Measurements from ENCODE around the gene THOC1.

The THOC1 gene

DNA sequence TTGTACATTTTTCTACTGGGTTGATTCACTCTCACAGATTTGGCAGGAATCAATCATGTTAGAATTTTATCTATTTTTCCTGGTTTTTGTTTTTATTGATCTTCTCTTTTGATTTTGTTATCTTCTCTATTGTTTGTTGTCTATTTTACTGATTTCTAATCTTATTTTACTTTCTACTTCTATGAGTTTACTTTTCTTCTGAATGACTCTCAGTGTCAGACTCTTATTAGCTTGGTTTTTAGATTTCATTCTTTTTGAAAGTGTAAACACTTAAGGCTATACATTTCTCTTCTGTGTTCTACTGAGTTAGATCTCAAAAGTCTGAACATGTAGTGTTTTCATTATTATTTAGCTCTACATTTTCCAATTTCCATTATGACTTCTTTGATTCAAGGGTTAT, 47.1 kb downstream of the THOC1 start:
- DNase-seq (ENCODE audit: low read depth): no peak
- H3K4me3 ChIP-seq (ENCODE audit: low read depth, low read length): no peak overlapping the region
- TF ChIP-seq CTCF (IDR thresholded peaks at IDR 0.05; ENCODE audit: low read depth, low read length, missing control alignments): no peak

- DNase-seq (ENCODE audit: low read depth): no peak
- H3K4me3 ChIP-seq (ENCODE audit: low read depth, low read length): no peak overlapping the region
- no peak for TF ChIP-seq CTCF (IDR thresholded peaks at IDR 0.05; ENCODE audit: low read depth, low read length, missing control alignments)
These were observed 50.1 kb downstream of the THOC1 start for GRCh38 chr18:217532-218336.

DNA sequence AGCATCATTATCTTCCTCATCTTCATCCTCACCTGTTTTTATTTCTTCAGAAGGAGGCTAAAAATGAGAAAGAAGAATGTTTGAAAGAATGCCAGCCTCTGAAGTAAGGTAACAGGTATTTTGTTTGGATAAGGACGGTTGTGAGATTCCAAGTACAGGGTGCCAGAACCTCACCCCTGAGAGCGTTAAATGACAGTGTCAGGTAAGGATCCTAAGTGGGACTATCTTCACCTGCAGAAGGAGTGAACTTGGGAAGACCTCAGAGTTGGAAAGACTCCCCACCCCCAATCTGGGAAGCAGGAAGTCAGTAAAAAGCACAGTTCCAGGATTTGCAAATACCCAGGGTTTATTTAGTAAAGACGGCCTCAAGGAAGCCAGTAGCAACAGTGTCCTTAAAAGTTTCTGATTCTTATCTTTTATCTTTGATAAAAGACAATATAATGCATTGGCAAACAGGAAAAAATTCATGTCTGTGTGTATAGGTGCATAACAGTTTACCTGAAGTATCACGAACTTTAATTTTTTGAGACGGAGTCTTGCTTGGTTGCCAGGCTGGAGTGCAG, 52.3 kb downstream of the THOC1 start:
- H3K4me3 ChIP-seq (ENCODE audit: low read depth, low read length): no peak overlapping the region
- no peak for DNase-seq (ENCODE audit: low read depth)
- no peak for TF ChIP-seq CTCF (IDR thresholded peaks at IDR 0.05; ENCODE audit: low read depth, low read length, missing control alignments)

GRCh38 chr18:213966-214365, 53.9 kb downstream of the THOC1 start:
- DNase-seq (ENCODE audit: low read depth): no peak

DNA sequence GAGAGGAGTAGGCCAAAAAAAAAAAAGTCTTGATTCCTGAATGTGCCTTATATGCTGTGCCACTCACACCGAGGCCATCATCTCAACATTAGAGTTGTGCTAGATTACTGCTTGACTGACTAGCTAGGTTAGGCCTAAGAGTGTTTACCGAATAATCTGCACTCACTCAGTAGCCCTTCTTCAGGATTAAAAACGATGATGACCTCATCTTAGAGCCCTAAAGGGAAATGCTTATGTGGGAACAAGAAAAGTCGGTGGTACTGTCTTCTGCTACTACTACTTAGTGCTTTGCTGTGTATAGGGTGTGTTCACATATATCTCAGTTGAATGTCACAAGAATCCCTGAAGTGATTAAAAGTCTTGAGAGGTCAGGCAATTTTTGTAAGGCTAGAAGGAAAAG, 54.3 kb downstream of the THOC1 start:
- TF ChIP-seq CTCF (IDR thresholded peaks at IDR 0.05; ENCODE audit: low read depth, low read length, missing control alignments): no peak
- no peak for DNase-seq (ENCODE audit: low read depth)
- no peak overlapping the region for H3K4me3 ChIP-seq (ENCODE audit: low read depth, low read length)

More at GRCh38 chr18:213966-214365, 53.9 kb downstream of the THOC1 start:
- no peak overlapping the region for H3K4me3 ChIP-seq (ENCODE audit: low read depth, low read length)
- no peak for TF ChIP-seq CTCF (IDR thresholded peaks at IDR 0.05; ENCODE audit: low read depth, low read length, missing control alignments)

DNA sequence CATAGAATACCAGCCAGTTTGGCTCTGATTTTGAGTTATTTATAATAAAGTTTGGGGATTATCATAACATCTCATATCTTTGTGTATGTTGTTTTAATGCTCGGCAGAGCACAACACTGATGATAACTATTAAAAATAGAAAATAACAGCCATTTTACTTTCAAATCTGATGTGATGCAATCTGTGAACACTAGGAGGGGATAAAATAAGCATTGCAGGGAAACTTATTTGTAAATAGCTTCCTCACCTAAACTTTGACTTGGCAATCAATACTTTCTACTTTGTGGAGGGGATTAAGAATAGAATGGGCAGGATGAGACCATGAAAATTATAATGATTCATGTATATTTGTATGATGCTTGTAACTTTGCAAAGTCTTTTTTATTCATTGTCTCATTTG, 55.1 kb downstream of the THOC1 start:
- no peak for TF ChIP-seq CTCF (IDR thresholded peaks at IDR 0.05; ENCODE audit: low read depth, low read length, missing control alignments)

DNA sequence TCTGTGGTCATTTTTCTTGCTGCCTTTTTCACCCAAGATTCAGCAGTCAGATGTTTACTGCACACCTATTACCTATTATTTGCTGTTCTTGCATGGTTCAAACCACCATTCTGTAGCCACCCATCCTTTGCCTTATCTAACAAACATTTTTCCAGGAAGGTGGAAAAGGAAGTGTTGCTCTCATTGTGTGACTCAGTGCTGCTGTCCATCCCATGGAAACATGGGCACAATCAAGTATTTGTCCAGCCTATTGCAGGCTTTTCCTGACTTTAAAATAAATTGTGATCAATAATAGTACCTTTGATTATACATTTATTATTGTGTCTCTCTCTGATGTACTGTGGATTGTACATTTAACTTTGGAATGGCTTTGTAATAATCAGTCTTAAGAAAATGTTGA, 56.3 kb downstream of the THOC1 start:
- DNase-seq (ENCODE audit: low read depth): no peak
- no peak overlapping the region for H3K4me3 ChIP-seq (ENCODE audit: low read depth, low read length)
- TF ChIP-seq CTCF (IDR thresholded peaks at IDR 0.05; ENCODE audit: low read depth, low read length, missing control alignments): no peak

More for the DNA sequence above, 55.1 kb downstream of the THOC1 start:
- no peak overlapping the region for H3K4me3 ChIP-seq (ENCODE audit: low read depth, low read length)
- DNase-seq (ENCODE audit: low read depth): no peak

Measured in GM12864 (cell line).